ENCODE measurements around the gene GALNT2.

GALNT2 gene

GRCh38 chr1:230052018-230052417 is 15.0 kb upstream of the GALNT2 start:
- no peak for DNase-seq

DNA sequence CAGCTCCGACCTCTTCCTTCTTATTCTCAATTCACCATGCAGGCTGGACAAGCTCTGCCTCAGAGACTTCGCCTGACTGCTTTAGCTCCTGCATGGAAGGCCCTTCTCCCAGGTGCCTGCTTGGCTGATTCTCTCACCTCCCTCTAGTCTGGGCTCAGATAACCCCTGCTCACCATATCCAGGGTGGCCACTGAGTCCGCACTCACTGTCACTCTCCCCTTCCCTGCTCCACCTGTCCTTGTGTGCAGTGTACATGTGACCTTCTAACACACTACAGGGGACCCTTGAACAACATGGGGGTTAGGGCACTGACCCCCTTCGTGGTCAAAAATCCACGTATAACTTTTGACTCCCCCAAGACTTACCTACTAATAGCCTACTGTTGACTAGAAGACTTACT is 14.4 kb upstream of the GALNT2 start:
- no peak for DNase-seq

DNA sequence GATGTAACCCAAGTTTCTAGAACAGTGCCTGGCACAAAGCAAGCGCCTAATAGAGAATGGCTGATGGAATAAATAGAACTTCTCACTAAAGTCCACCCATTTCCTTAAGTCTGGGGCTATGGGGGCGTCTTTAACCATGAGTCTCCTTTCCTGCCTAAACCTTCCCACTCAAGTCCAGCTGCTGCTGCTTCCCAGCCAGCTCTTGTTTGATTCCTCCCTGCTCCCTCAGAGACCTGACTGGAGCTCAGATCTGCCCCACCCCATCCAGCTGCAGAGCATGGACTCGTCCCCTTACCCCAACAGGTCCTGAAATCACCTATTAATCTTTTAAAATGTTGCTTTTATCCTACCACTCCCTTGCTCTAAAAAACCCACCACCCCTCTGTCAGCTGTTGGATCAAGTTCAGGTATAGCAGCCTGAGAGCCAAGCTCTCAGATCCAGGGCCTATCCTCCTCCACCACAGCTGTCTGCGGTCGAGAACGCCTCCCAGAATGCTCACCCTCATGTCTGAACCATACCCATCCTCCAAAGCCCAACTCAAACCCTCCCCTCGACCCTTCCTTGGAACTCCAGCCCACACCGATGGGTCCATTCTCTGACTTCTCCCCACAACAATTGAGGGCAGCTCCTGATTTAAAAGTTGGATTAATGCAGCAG is 12.8 kb upstream of the GALNT2 start:
- no peak for DNase-seq

- no peak for DNase-seq
Measured at GRCh38 chr1:230056098-230056497, 10.9 kb upstream of the GALNT2 start.

GRCh38 chr1:230057100-230057499 is 9.9 kb upstream of the GALNT2 start:
- DNase-seq = no peak

GRCh38 chr1:230057681-230058565 is 9.1 kb upstream of the GALNT2 start:
- no peak for DNase-seq

GRCh38 chr1:230058626-230059025 is 8.4 kb upstream of the GALNT2 start:
- DNase-seq = no peak

GRCh38 chr1:230061801-230062200 is 5.2 kb upstream of the GALNT2 start:
- DNase-seq = no peak

- no peak for DNase-seq
Measured at GRCh38 chr1:230062521-230062920, 4.5 kb upstream of the GALNT2 start.

GRCh38 chr1:230064283-230064682 is 2.8 kb upstream of the GALNT2 start:
- DNase-seq = no peak

GRCh38 chr1:230065161-230065560 is 1.9 kb upstream of the GALNT2 start:
- no peak for DNase-seq

- DNase-seq = no peak
Measured at GRCh38 chr1:230065571-230065970, 1.5 kb upstream of the GALNT2 start.

GRCh38 chr1:230066031-230066430 is 1.0 kb upstream of the GALNT2 start:
- DNase-seq = no peak

- DNase-seq = no peak
Measured at GRCh38 chr1:230067419-230067870, 407 bp downstream of the GALNT2 start.

- no peak for DNase-seq
Measured at GRCh38 chr1:230067871-230068620, 1.0 kb downstream of the GALNT2 start.

- no peak for DNase-seq
Measured at GRCh38 chr1:230068621-230068873, 1.5 kb downstream of the GALNT2 start.

DNA sequence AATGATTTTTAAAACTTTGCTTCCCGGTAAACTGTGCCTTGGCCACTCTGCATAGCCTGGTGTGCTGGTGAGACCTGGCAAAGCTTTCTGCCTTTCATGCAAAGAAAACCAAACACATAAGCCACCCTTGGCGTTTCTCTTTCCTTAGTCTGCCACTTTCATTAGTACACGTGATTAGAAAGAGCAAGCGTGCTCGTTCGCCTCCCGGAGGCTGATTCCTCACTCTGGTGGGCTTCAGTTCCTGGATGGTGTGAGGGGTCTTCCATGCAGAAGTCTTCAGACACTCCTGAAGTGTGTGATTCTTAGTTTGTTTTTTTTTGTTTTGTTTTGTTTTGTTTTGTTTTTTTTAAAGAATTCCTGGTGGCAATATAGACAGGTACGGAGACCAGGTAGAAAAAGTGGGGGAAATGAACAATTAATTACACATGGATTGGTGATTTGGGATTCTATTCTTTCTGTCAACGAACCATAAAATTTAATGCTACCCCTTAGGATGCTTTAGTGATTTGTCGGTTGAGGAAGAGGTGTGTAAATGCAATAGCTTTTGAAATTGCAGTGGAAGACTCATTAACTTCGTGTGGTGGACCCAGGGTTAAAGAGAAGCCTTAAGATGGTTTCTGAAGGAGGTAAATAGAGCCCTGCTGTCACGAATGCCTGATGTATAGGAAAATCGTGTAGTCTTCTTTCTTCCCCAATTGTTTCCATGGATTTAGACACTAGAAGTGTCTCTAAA is 2.1 kb downstream of the GALNT2 start:
- no peak for DNase-seq

- DNase-seq = no peak
Measured at GRCh38 chr1:230069796-230070195, 2.8 kb downstream of the GALNT2 start.

DNA sequence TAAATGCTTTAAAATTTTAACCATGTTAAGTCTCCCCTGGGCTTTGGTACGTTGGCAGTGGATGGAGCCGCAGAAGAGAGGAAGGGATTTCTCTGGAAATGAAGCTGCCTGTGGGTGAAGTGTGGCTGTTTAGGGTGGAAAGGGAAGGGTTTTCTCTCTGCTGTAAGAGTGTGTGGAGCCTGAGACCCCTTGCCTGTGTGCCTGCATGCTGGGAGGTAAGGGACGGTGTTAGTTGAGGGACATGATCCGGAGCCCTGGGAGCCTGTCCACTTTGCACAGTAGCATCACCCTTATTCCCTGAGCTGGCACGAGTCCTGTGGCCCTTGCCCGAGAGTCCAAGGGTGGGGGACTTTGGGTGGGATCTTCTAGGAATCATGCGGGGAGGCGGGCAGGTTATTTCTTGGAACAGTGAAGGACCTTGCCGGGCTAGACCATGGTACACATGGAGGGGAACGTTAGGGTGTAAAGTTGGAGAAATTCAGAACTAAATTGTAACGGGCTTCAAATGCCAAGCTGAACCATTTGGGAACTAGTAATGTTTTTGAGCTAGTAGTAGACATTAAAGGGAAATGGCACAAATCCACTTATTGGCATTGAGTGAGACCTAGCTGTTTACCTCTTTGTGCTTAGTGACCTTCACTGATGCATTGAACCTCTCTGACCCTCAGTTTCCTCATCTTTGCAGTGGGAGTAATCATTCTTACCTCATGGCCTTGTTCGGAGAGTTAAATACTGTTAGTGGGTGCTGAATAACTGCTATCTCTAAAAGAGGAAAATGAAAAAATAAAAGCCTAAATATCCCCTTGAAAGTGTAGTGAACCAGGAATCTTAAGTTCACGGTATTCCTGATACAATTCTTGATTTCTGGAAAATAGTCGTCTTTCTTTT is 3.5 kb downstream of the GALNT2 start:
- DNase-seq = no peak

DNA sequence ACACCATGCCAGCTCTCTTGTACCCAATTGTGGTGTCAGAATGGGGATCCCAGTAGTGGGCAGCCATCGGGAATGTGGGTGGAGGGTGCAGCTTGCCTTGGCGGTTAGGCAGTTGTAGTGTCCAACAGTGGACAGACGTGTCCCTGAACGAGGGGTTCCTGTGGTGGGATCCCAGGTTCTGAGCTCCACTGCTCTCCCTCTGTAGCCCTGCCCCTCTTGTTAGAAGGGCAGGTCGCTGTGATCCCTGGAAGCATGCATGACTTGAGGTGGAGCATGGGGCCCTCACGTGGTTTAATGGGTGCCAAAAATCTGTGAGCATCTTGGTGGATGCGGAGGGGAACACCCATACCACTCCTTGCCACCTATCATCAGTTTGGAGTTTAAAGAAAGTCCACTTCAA is 4.3 kb downstream of the GALNT2 start:
- DNase-seq = no peak

GRCh38 chr1:230072296-230072695 is 5.3 kb downstream of the GALNT2 start:
- DNase-seq = no peak

GRCh38 chr1:230072866-230073265 is 5.8 kb downstream of the GALNT2 start:
- DNase-seq = no peak
